Measurements from ENCODE around the gene HOXA4. TPM values are rescaled to one million over a fixed set of nuclear protein-coding genes. Genes with fewer than 3 reads are reported as not detected.

Gene HOXA4
- total RNA-seq, 2 experiments from 2014 or later, result 0.25 TPM; not detected in 1

- DNase-seq (no peak), ATAC-seq (no peak)
- Mint-ChIP-seq H3K36me3 (ENCODE audit: low read depth) (no peaks in the 10 kb centered on the region), H3K4me3 (no peak overlapping the region), H3K27ac (no peak overlapping the region), H3K27me3 (peaks cover 10% of the 10 kb centered on the region), H3K4me1 (ENCODE audit: low read depth) (peaks cover 3% of the 10 kb centered on the region), H3K9me3 (no peaks in the 10 kb centered on the region)
- ChIA-PET POLR2A (no interaction called here), CTCF (no interaction called here)
- intact Hi-C loops (cut with micrococcal nuclease), result no loop called here
- TF ChIP-seq CTCF (IDR thresholded peaks at IDR 0.05), result no peak
Measured at GRCh38 chr7:27108390-27109127, 22.0 kb downstream of the HOXA4 start.

- DNase-seq, result no peak
- Mint-ChIP-seq H3K4me3 (no peak overlapping the region), H3K9me3 (no peaks in the 10 kb centered on the region), H3K27ac (no peak overlapping the region), H3K27me3 (peaks cover 19% of the 10 kb centered on the region), H3K4me1 (ENCODE audit: low read depth) (peaks cover 8% of the 10 kb centered on the region), H3K36me3 (ENCODE audit: low read depth) (no peaks in the 10 kb centered on the region)
- intact Hi-C loops (cut with micrococcal nuclease), result no loop called here
- no peak for TF ChIP-seq CTCF (IDR thresholded peaks at IDR 0.05)
- ChIA-PET CTCF (no interaction called here), POLR2A (interaction anchor here (0.6 kb wide), 1 partner anchor 232 kb away, joined by 3 read pairs; no protein-coding TSS in a partner anchor)
- ATAC-seq, result no peak
Measured at GRCh38 chr7:27107391-27108381, 22.9 kb downstream of the HOXA4 start.

- H3K4me3 Mint-ChIP-seq, result no peak overlapping the region
- no peak for TF ChIP-seq CTCF (IDR thresholded peaks at IDR 0.05)
- H3K9me3 Mint-ChIP-seq, result no peaks in the 10 kb centered on the region
- POLR2A ChIA-PET, result no interaction called here
- ATAC-seq (no peak), DNase-seq (no peak)
- no peak overlapping the region for H3K27ac Mint-ChIP-seq
- H3K36me3 Mint-ChIP-seq (ENCODE audit: low read depth), result no peaks in the 10 kb centered on the region
- H3K4me1 Mint-ChIP-seq (ENCODE audit: low read depth), result peaks cover 11% of the 10 kb centered on the region
- CTCF ChIA-PET, result no interaction called here
- intact Hi-C loops (cut with micrococcal nuclease), result no loop called here
- peaks cover 26% of the 10 kb centered on the region for H3K27me3 Mint-ChIP-seq
Measured at GRCh38 chr7:27106901-27107240, 23.7 kb downstream of the HOXA4 start.

GRCh38 chr7:27106181-27106900, 24.2 kb downstream of the HOXA4 start:
- no peaks in the 10 kb centered on the region for H3K9me3 Mint-ChIP-seq
- H3K27ac Mint-ChIP-seq, result no peak overlapping the region
- intact Hi-C loops (cut with micrococcal nuclease), result no loop called here
- no peak for TF ChIP-seq CTCF (IDR thresholded peaks at IDR 0.05)
- POLR2A ChIA-PET, result no interaction called here
- no peak overlapping the region for H3K4me3 Mint-ChIP-seq
- peaks cover 30% of the 10 kb centered on the region for H3K27me3 Mint-ChIP-seq
- peaks cover 14% of the 10 kb centered on the region for H3K4me1 Mint-ChIP-seq (ENCODE audit: low read depth)
- CTCF ChIA-PET, result interaction anchor here (1.4 to 1.5 kb wide), 2 partner anchors 14 to 43 kb away, joined by 3 read pairs; no protein-coding TSS in a partner anchor
- no peak for DNase-seq
- H3K36me3 Mint-ChIP-seq (ENCODE audit: low read depth), result no peaks in the 10 kb centered on the region
- ATAC-seq, result no peak
